Measurements from ENCODE around the gene NR3C1. TPM values are rescaled to one million over a fixed set of nuclear protein-coding genes. Genes with fewer than 3 reads are reported as not detected.

The NR3C1 gene
- total RNA-seq, 4 donors from 2014 or later: 29.7 to 79.2 (median 38.9) TPM

GRCh38 chr5:143374496-143375217 lies 28.8 kb downstream of the NR3C1 start:
- Histone ChIP-seq H3K4me3 (no peak overlapping the region), H3K27me3 (no peaks in the 10 kb centered on the region), H3K9me3 (no peaks in the 10 kb centered on the region), H3K27ac (no peak overlapping the region), H3K4me1 (peaks cover 0 to 21% (median 2%) of the 10 kb centered on the region in 4 donors), H3K36me3 (no peaks in the 10 kb centered on the region)
- no peak for DNase-seq
- TF ChIP-seq CTCF (IDR thresholded peaks at IDR 0.05): no peak
- TF ChIP-seq POLR2A (IDR thresholded peaks at IDR 0.05): no peak

- Histone ChIP-seq H3K9me3 (no peaks in the 10 kb centered on the region), H3K27ac (no peak overlapping the region), H3K36me3 (no peaks in the 10 kb centered on the region), H3K27me3 (no peaks in the 10 kb centered on the region), H3K4me3 (no peak overlapping the region), H3K4me1 (peaks cover 0 to 18% (median 2%) of the 10 kb centered on the region in 4 donors)
- no peak for TF ChIP-seq POLR2A (IDR thresholded peaks at IDR 0.05)
- TF ChIP-seq CTCF (IDR thresholded peaks at IDR 0.05): no peak
- no peak for DNase-seq
Measured at GRCh38 chr5:143373076-143373475, 30.4 kb downstream of the NR3C1 start.

GRCh38 chr5:143372187-143372829 lies 31.2 kb downstream of the NR3C1 start:
- no peak overlapping the region for H3K4me3 ChIP-seq
- H3K36me3 ChIP-seq: no peaks in the 10 kb centered on the region
- peaks cover 0 to 12% (median 2%) of the 10 kb centered on the region in 4 donors for H3K4me1 ChIP-seq
- TF ChIP-seq POLR2A (IDR thresholded peaks at IDR 0.05) (no peak), CTCF (IDR thresholded peaks at IDR 0.05) (no peak)
- H3K27me3 ChIP-seq: no peaks in the 10 kb centered on the region
- H3K9me3 ChIP-seq: no peaks in the 10 kb centered on the region
- no peak overlapping the region for H3K27ac ChIP-seq
- DNase-seq: no peak

- Histone ChIP-seq H3K27ac (no peak overlapping the region), H3K36me3 (no peaks in the 10 kb centered on the region), H3K27me3 (no peaks in the 10 kb centered on the region), H3K4me3 (no peak overlapping the region), H3K4me1 (no peaks in the 10 kb centered on the region), H3K9me3 (no peaks in the 10 kb centered on the region)
- TF ChIP-seq CTCF (IDR thresholded peaks at IDR 0.05): no peak
- TF ChIP-seq POLR2A (IDR thresholded peaks at IDR 0.05): no peak
- DNase-seq: no peak
Measured at GRCh38 chr5:143370440-143370839, 33.0 kb downstream of the NR3C1 start.

GRCh38 chr5:143364061-143364460 lies 39.4 kb downstream of the NR3C1 start:
- Histone ChIP-seq H3K27me3 (no peaks in the 10 kb centered on the region), H3K4me1 (peaks cover 0 to 12% (median 0%) of the 10 kb centered on the region in 4 donors), H3K9me3 (no peaks in the 10 kb centered on the region), H3K36me3 (no peaks in the 10 kb centered on the region), H3K27ac (no peak overlapping the region), H3K4me3 (no peak overlapping the region)
- TF ChIP-seq CTCF (IDR thresholded peaks at IDR 0.05) (no peak), POLR2A (IDR thresholded peaks at IDR 0.05) (no peak)
- no peak for DNase-seq
